ENCODE results near the gene HTATIP2.
"Not testable (repeated sequence)": the region's sequence is repeated elsewhere in the genome, so short reads cannot be mapped to it uniquely, and the experiment has no call there.

Gene HTATIP2

GRCh38 chr11:20385996-20386395, 22.5 kb downstream of the HTATIP2 start:
- H3K4me1 ChIP-seq; H3K9me3 ChIP-seq; DNase-seq (ENCODE audit: low spot score in 2 of 2); in situ Hi-C loops (cut with MboI; ENCODE audit: low sequenced_read_pairs); H3K36me3 ChIP-seq (replicated peaks); H3K4me3 ChIP-seq; H3K27me3 ChIP-seq (ENCODE audit: low read depth): not testable (repeated sequence)

GRCh38 chr11:20387261-20388095, 24.0 kb downstream of the HTATIP2 start, which contains the start of gene PRMT3:
PRMT3 (plus strand) TSS chr11:20387716; CDS start chr11:20387747, 31 bp downstream.
- in situ Hi-C loops (cut with MboI; ENCODE audit: low sequenced_read_pairs): no loop called here
- no peaks in the 10 kb centered on the region for H3K27me3 ChIP-seq (ENCODE audit: low read depth)
- H3K9me3 ChIP-seq: no peaks in the 10 kb centered on the region
- peaks cover 9% of the 10 kb centered on the region for H3K4me1 ChIP-seq
- peaks cover 18% of the 10 kb centered on the region for H3K36me3 ChIP-seq (replicated peaks)
- H3K4me3 ChIP-seq: peak within 1 kb of the TSS; percentile 79
- DNase-seq (ENCODE audit: low spot score in 2 of 2): peak; percentile 91 to 95

GRCh38 chr11:20388096-20389055, 24.9 kb downstream of the HTATIP2 start:
- peaks cover 20% of the 10 kb centered on the region for H3K36me3 ChIP-seq (replicated peaks)
- no peaks in the 10 kb centered on the region for H3K9me3 ChIP-seq
- in situ Hi-C loops (cut with MboI; ENCODE audit: low sequenced_read_pairs): no loop called here
- peaks cover 9% of the 10 kb centered on the region for H3K4me1 ChIP-seq
- peak; percentile 10 to 54 for DNase-seq (ENCODE audit: low spot score in 2 of 2)
- H3K4me3 ChIP-seq: peak overlapping the region; percentile 79
- H3K27me3 ChIP-seq (ENCODE audit: low read depth): no peaks in the 10 kb centered on the region

- Histone ChIP-seq H3K9me3 (no peaks in the 10 kb centered on the region), H3K27me3 (ENCODE audit: low read depth) (no peaks in the 10 kb centered on the region), H3K4me1 (peaks cover 13% of the 10 kb centered on the region), H3K4me3 (no peak overlapping the region), H3K36me3 (replicated peaks) (peaks cover 51% of the 10 kb centered on the region)
- peak; percentile 37 to 57 for DNase-seq (ENCODE audit: low spot score in 2 of 2)
- in situ Hi-C loops (cut with MboI; ENCODE audit: low sequenced_read_pairs): no loop called here
Measured at GRCh38 chr11:20397281-20397680, 33.8 kb downstream of the HTATIP2 start.

- no peak overlapping the region for H3K4me3 ChIP-seq
- H3K36me3 ChIP-seq (replicated peaks): peaks cover 60% of the 10 kb centered on the region
- H3K27me3 ChIP-seq (ENCODE audit: low read depth): no peaks in the 10 kb centered on the region
- peak in 1 of 2 experiments; percentile 72 for DNase-seq (ENCODE audit: low spot score in 2 of 2)
- peaks cover 13% of the 10 kb centered on the region for H3K4me1 ChIP-seq
- no peaks in the 10 kb centered on the region for H3K9me3 ChIP-seq
- in situ Hi-C loops (cut with MboI; ENCODE audit: low sequenced_read_pairs): no loop called here
Measured at GRCh38 chr11:20399498-20399897, 36.0 kb downstream of the HTATIP2 start.

GRCh38 chr11:20403059-20403458, 39.5 kb downstream of the HTATIP2 start:
- peaks cover 58% of the 10 kb centered on the region for H3K36me3 ChIP-seq (replicated peaks)
- no peaks in the 10 kb centered on the region for H3K9me3 ChIP-seq
- in situ Hi-C loops (cut with MboI; ENCODE audit: low sequenced_read_pairs): no loop called here
- peaks cover 24% of the 10 kb centered on the region for H3K4me1 ChIP-seq
- H3K4me3 ChIP-seq: no peak overlapping the region
- no peak for DNase-seq (ENCODE audit: low spot score in 2 of 2)
- H3K27me3 ChIP-seq (ENCODE audit: low read depth): no peaks in the 10 kb centered on the region

- peak in 1 of 2 experiments; percentile 81 for DNase-seq (ENCODE audit: low spot score in 2 of 2)
- H3K9me3 ChIP-seq: no peaks in the 10 kb centered on the region
- in situ Hi-C loops (cut with MboI; ENCODE audit: low sequenced_read_pairs): no loop called here
- no peak overlapping the region for H3K4me3 ChIP-seq
- H3K36me3 ChIP-seq (replicated peaks): peaks cover 49% of the 10 kb centered on the region
- H3K27me3 ChIP-seq (ENCODE audit: low read depth): no peaks in the 10 kb centered on the region
- H3K4me1 ChIP-seq: peaks cover 10% of the 10 kb centered on the region
Measured at GRCh38 chr11:20406484-20406883, 43.0 kb downstream of the HTATIP2 start.

GRCh38 chr11:20407344-20407743, 43.8 kb downstream of the HTATIP2 start:
- no peaks in the 10 kb centered on the region for H3K27me3 ChIP-seq (ENCODE audit: low read depth)
- H3K36me3 ChIP-seq (replicated peaks): peaks cover 46% of the 10 kb centered on the region
- in situ Hi-C loops (cut with MboI; ENCODE audit: low sequenced_read_pairs): no loop called here
- no peaks in the 10 kb centered on the region for H3K9me3 ChIP-seq
- H3K4me1 ChIP-seq: peaks cover 10% of the 10 kb centered on the region
- no peak for DNase-seq (ENCODE audit: low spot score in 2 of 2)
- no peak overlapping the region for H3K4me3 ChIP-seq

- Histone ChIP-seq H3K9me3 (no peaks in the 10 kb centered on the region), H3K4me3 (no peak overlapping the region), H3K36me3 (replicated peaks) (peaks cover 19% of the 10 kb centered on the region), H3K4me1 (no peaks in the 10 kb centered on the region), H3K27me3 (ENCODE audit: low read depth) (no peaks in the 10 kb centered on the region)
- DNase-seq (ENCODE audit: low spot score in 2 of 2): no peak
- in situ Hi-C loops (cut with MboI; ENCODE audit: low sequenced_read_pairs): no loop called here
Measured at GRCh38 chr11:20415432-20415831, 51.9 kb downstream of the HTATIP2 start.

- Histone ChIP-seq H3K27me3 (ENCODE audit: low read depth) (no peaks in the 10 kb centered on the region), H3K9me3 (no peaks in the 10 kb centered on the region), H3K36me3 (replicated peaks) (peaks cover 32% of the 10 kb centered on the region), H3K4me3 (no peak overlapping the region), H3K4me1 (no peaks in the 10 kb centered on the region)
- in situ Hi-C loops (cut with MboI; ENCODE audit: low sequenced_read_pairs): no loop called here
- DNase-seq (ENCODE audit: low spot score in 2 of 2): no peak
Measured at GRCh38 chr11:20417771-20418170, 54.3 kb downstream of the HTATIP2 start.

GRCh38 chr11:20421946-20422345, 58.4 kb downstream of the HTATIP2 start:
- DNase-seq (ENCODE audit: low spot score in 2 of 2): no peak
- H3K4me3 ChIP-seq: no peak overlapping the region
- H3K4me1 ChIP-seq: no peaks in the 10 kb centered on the region
- no peaks in the 10 kb centered on the region for H3K9me3 ChIP-seq
- H3K36me3 ChIP-seq (replicated peaks): peaks cover 24% of the 10 kb centered on the region
- no peaks in the 10 kb centered on the region for H3K27me3 ChIP-seq (ENCODE audit: low read depth)
- in situ Hi-C loops (cut with MboI; ENCODE audit: low sequenced_read_pairs): no loop called here

- Histone ChIP-seq H3K36me3 (replicated peaks) (peaks cover 9% of the 10 kb centered on the region), H3K27me3 (ENCODE audit: low read depth) (no peaks in the 10 kb centered on the region), H3K9me3 (no peaks in the 10 kb centered on the region), H3K4me1 (peaks cover 13% of the 10 kb centered on the region), H3K4me3 (no peak overlapping the region)
- no peak for DNase-seq (ENCODE audit: low spot score in 2 of 2)
- in situ Hi-C loops (cut with MboI; ENCODE audit: low sequenced_read_pairs): no loop called here
Measured at GRCh38 chr11:20429216-20429615, 65.7 kb downstream of the HTATIP2 start.

All from HAP-1 (cell line).